Peyer's patch (tissue), 4 donors: ENCODE data around the gene STAT2. TPM values are rescaled to one million over a fixed set of nuclear protein-coding genes. Genes with fewer than 3 reads are reported as not detected.
"Not testable (repeated sequence)": the region's sequence is repeated elsewhere in the genome, so short reads cannot be mapped to it uniquely, and the experiment has no call there.

ENCODE experiments used
- DNase-seq, 3 donors: peaks; one replicate each; pipeline ENCODE4 v3.0.0-alpha.2; 2017 to 2019
- H3K27ac ChIP-seq, 4 donors: fragments of 200-600 bp; sonication (generic); one replicate each; pipeline ENCODE4 v1.5.1; 2016 to 2019
- H3K27me3 ChIP-seq, 2 donors: fragments of 200-600 bp; sonication (generic); one replicate each; pipeline ENCODE4 v1.5.1; 2019
- H3K36me3 ChIP-seq, 3 donors: fragments of 200-600 bp; sonication (generic); one replicate each; pipeline ENCODE4 v1.5.1; 2016 to 2019
- H3K4me1 ChIP-seq, 4 donors: fragments of 200-600 bp; sonication (generic); one replicate each; pipeline ENCODE4 v1.5.1; 2016 to 2019
- H3K4me3 ChIP-seq, 4 donors: fragments of 200-600 bp; sonication (generic); 1 replicate in 3 of 4; 2 replicates in 1 of 4; pipeline ENCODE4 v1.5.1; 2016 to 2019; ENCODE audit warnings: mild to moderate bottlenecking in 1 of 4
- H3K9me3 ChIP-seq, 4 donors: fragments of 200-600 bp; sonication (generic); one replicate each; pipeline ENCODE4 v1.5.1; 2016 to 2019; ENCODE audit warnings: mild to moderate bottlenecking in 1 of 4
- CTCF ChIP-seq, 6 experiments: fragments of 450-650 bp in 4 of 6; fragments of 200-600 bp in 2 of 6; sonication (generic) in 1 of 6; IDR thresholded peaks; one replicate each; pipeline ENCODE4 v1.5.1; 2017 to 2019; ENCODE audit warnings: antibody characterized with exemption in 6 of 6, mild to moderate bottlenecking in 3 of 6, moderate library complexity in 1 of 6
- POLR2A ChIP-seq, 2 donors: fragments of 450-650 bp; IDR thresholded peaks; one replicate each; pipeline ENCODE4 v1.5.1; 2017; ENCODE audit warnings: antibody characterized with exemption in 2 of 2, mild to moderate bottlenecking in 2 of 2, moderate library complexity in 2 of 2
- total RNA-seq, 4 donors: library from RNA; depleted of rRNA; stranded (reverse); fragments of >200 nt; gene quantifications; one replicate each; pipeline ENCODE4 v1.1.0, GENCODE V29; 2016

Gene STAT2
- total RNA-seq = 100 to 1,000 TPM; 100 to 355 (median 164) TPM

- Histone ChIP-seq H3K4me3 (peak within 1 kb of the TSS; percentile 62 to 97 (median 74)), H3K9me3 (no peaks in the 10 kb centered on the region), H3K4me1 (peaks cover 0 to 17% (median 2%) of the 10 kb centered on the region in 4 donors), H3K27ac (peak within 1 kb of the TSS; percentile 84 to 94 (median 87)), H3K36me3 (peaks cover 0 to 17% (median 0%) of the 10 kb centered on the region in 3 donors), H3K27me3 (no peaks in the 10 kb centered on the region)
- peak; percentile 99 to 100 (median 100) for DNase-seq
- TF ChIP-seq CTCF (IDR thresholded peaks at IDR 0.05) = peak in 2 of 6 experiments; percentile 2 to 20
- peak; percentile 71 to 85 for TF ChIP-seq POLR2A (IDR thresholded peaks at IDR 0.05)
Observed at GRCh38 chr12:56359851-56360767, at the start of gene STAT2. STAT2 (minus strand) TSS chr12:56360107; CDS start chr12:56356571, 3,536 bp downstream.

- no peak for TF ChIP-seq POLR2A (IDR thresholded peaks at IDR 0.05)
- Histone ChIP-seq H3K36me3 (no peaks in the 10 kb centered on the region), H3K27me3 (no peaks in the 10 kb centered on the region), H3K27ac (no peak overlapping the region), H3K4me1 (no peaks in the 10 kb centered on the region), H3K4me3 (no peak overlapping the region), H3K9me3 (no peaks in the 10 kb centered on the region)
- no peak for DNase-seq
Observed at GRCh38 chr12:56408799-56409417, 49.0 kb upstream of the STAT2 start.

- not testable (repeated sequence) for H3K27me3 ChIP-seq, H3K36me3 ChIP-seq, H3K9me3 ChIP-seq, H3K27ac ChIP-seq, H3K4me1 ChIP-seq, DNase-seq, H3K4me3 ChIP-seq
Observed at GRCh38 chr12:56404227-56404626, 44.3 kb upstream of the STAT2 start.

GRCh38 chr12:56401612-56402011, 41.7 kb upstream of the STAT2 start:
- H3K4me1 ChIP-seq, DNase-seq: not testable (repeated sequence)

GRCh38 chr12:56401125-56401524, 41.2 kb upstream of the STAT2 start:
- not testable (repeated sequence) for H3K9me3 ChIP-seq, H3K4me3 ChIP-seq, H3K27ac ChIP-seq, DNase-seq, H3K4me1 ChIP-seq, H3K36me3 ChIP-seq, H3K27me3 ChIP-seq

More at GRCh38 chr12:56401612-56402011, 41.7 kb upstream of the STAT2 start:
- not testable (repeated sequence) for H3K4me3 ChIP-seq, H3K27ac ChIP-seq, H3K36me3 ChIP-seq, H3K27me3 ChIP-seq, H3K9me3 ChIP-seq

- not testable (repeated sequence) for H3K9me3 ChIP-seq, H3K4me1 ChIP-seq, H3K36me3 ChIP-seq, H3K4me3 ChIP-seq, H3K27ac ChIP-seq, DNase-seq, H3K27me3 ChIP-seq
Observed at GRCh38 chr12:56399466-56399865, 39.6 kb upstream of the STAT2 start.

- no peak for DNase-seq
- Histone ChIP-seq H3K4me3 (no peak overlapping the region), H3K27me3 (no peaks in the 10 kb centered on the region), H3K36me3 (no peaks in the 10 kb centered on the region), H3K9me3 (no peaks in the 10 kb centered on the region), H3K27ac (no peak overlapping the region), H3K4me1 (no peaks in the 10 kb centered on the region)
- TF ChIP-seq CTCF (IDR thresholded peaks at IDR 0.05) (no peak), POLR2A (IDR thresholded peaks at IDR 0.05) (no peak)
Observed at GRCh38 chr12:56398324-56398723, 38.4 kb upstream of the STAT2 start.

GRCh38 chr12:56392331-56392730, 32.4 kb upstream of the STAT2 start:
- Histone ChIP-seq H3K4me1 (no peaks in the 10 kb centered on the region), H3K36me3 (no peaks in the 10 kb centered on the region), H3K9me3 (no peaks in the 10 kb centered on the region), H3K4me3 (no peak overlapping the region), H3K27me3 (no peaks in the 10 kb centered on the region), H3K27ac (no peak overlapping the region)
- DNase-seq = no peak
- TF ChIP-seq POLR2A (IDR thresholded peaks at IDR 0.05) (no peak), CTCF (IDR thresholded peaks at IDR 0.05) (no peak)
